Tibial nerve (tissue), 3 donors: ENCODE results near the gene FOXK1.

Experiments used
- CTCF ChIP-seq, 5 experiments: fragments of 200-600 bp in 3 of 5; fragments of 450-650 bp in 2 of 5; sonication (generic) in 3 of 5; IDR thresholded peaks; one replicate each; pipeline ENCODE4 v1.5.1; 2016 to 2019; ENCODE audit warnings: antibody characterized with exemption in 5 of 5, mild to moderate bottlenecking in 3 of 5, moderate library complexity in 2 of 5
- POLR2A ChIP-seq, 2 donors: fragments of 450-650 bp; IDR thresholded peaks; one replicate each; pipeline ENCODE4 v1.6.1; 2017; ENCODE audit warnings: antibody characterized with exemption in 2 of 2, mild to moderate bottlenecking in 2 of 2, moderate library complexity in 2 of 2

- TF ChIP-seq CTCF (IDR thresholded peaks at IDR 0.05): no peak
- TF ChIP-seq POLR2A (IDR thresholded peaks at IDR 0.05): no peak
These were observed 42.5 kb downstream of the FOXK1 start for GRCh38 chr7:4724648-4725013.
